GM12878 (cell line): ENCODE results near the gene GNAQ. TPM values are rescaled to one million over a fixed set of nuclear protein-coding genes. Genes with fewer than 3 reads are reported as not detected.

Experiments
- ATAC-seq: fragments of 200-7000 bp; cut with Tn5 transposase; 3 replicates; pipeline ENCODE4 v1.9.1; 2020; ENCODE audit warnings: mild to moderate bottlenecking, moderate library complexity
- BruUV-seq: library from RNA; stranded (reverse); fragments of 400-500 nt; replicated peaks from 2 replicates; lab custom pipeline; 2021; lab: Mats Ljungman, UMichigan
- CTCF ChIA-PET: fragments of 300-600 bp; sonication (Branson Sonifier 250); formaldehyde crosslinking; extraction: SDS; loops from one replicate; lab custom pipeline; 2021; ENCODE audit warnings: inconsistent platforms; lab: Yijun Ruan, JAX
- POLR2A ChIA-PET: fragments of 350-600 bp; formaldehyde crosslinking; extraction: SDS; loops from one replicate; lab custom pipeline; 2021; ENCODE audit warnings: inconsistent platforms; lab: Charles Lee
- RAD21 ChIA-PET: fragments of 300-600 bp; sonication (Branson Sonifier 250); formaldehyde crosslinking; loops from one replicate; lab custom pipeline; 2023; ENCODE audit warnings: antibody characterized with exemption; ENCODE audit not compliant: unreplicated experiment; lab: Charles Lee
- SMC1A ChIA-PET: fragments of 300-600 bp; sonication (Branson Sonifier 250); formaldehyde crosslinking; loops from one replicate; lab custom pipeline; 2023; ENCODE audit not compliant: unreplicated experiment, uncharacterized antibody; lab: Charles Lee
- DNase-seq: peaks from one replicate; pipeline ENCODE4 v3.0.0-alpha.2; 2011; ENCODE audit warnings: low read depth, low spot score
- FAIRE-seq: peaks from 3 replicates; lab custom pipeline; 2011; peaks lifted over from hg19 to GRCh38; lab: Jason Lieb, UNC
- H2AFZ ChIP-seq: 2 replicates; pipeline ENCODE4 v1.6.0; 2011; ENCODE audit warnings: low read depth, low read length, control low read depth; ENCODE audit not compliant: control insufficient read depth
- H3K27ac ChIP-seq: 2 replicates; pipeline ENCODE4 v1.5.1; 2011; ENCODE audit warnings: control low read depth; ENCODE audit not compliant: control insufficient read depth, insufficient read depth
- H3K27me3 ChIP-seq, 2 experiments: replicated peaks in 1 of 2; 2 replicates each; pipeline versions ENCODE4 v1.6.0 to v1.6.1; 2011; ENCODE audit warnings: low read length in 1 of 2; ENCODE audit not compliant: control insufficient read depth in 2 of 2, insufficient read depth in 2 of 2
- H3K36me3 ChIP-seq, 2 experiments: 2 replicates each; pipeline ENCODE4 v1.5.1; 2011; ENCODE audit warnings: low read length in 1 of 2; ENCODE audit not compliant: control insufficient read depth in 2 of 2, insufficient read depth in 2 of 2
- H3K4me1 ChIP-seq: 2 replicates; pipeline ENCODE4 v1.6.1; 2011; ENCODE audit warnings: mild to moderate bottlenecking, low read length, moderate library complexity, mixed read lengths; ENCODE audit not compliant: control insufficient read depth, insufficient read depth
- H3K4me2 ChIP-seq: 2 replicates; pipeline ENCODE4 v1.6.0; 2011; ENCODE audit warnings: control low read depth; ENCODE audit not compliant: control insufficient read depth, insufficient read depth
- H3K4me3 ChIP-seq: fragments of 200-600 bp; sonication (generic); 2 replicates; pipeline ENCODE4 v1.5.1; 2016
- H3K79me2 ChIP-seq: 2 replicates; pipeline ENCODE4 v1.6.0; 2011; ENCODE audit warnings: low read length; ENCODE audit not compliant: control insufficient read depth, insufficient read depth
- H3K9ac ChIP-seq: 2 replicates; pipeline ENCODE4 v1.8.0; 2011; ENCODE audit warnings: low read length, control low read depth, mixed read lengths; ENCODE audit not compliant: control insufficient read depth, insufficient read depth
- H3K9me3 ChIP-seq: replicated peaks from 3 replicates; pipeline ENCODE4 v1.5.1; 2011; ENCODE audit warnings: mild to moderate bottlenecking, low read length; ENCODE audit not compliant: control insufficient read depth, insufficient read depth
- H4K20me1 ChIP-seq: 2 replicates; pipeline ENCODE4 v1.6.0; 2011; ENCODE audit not compliant: control insufficient read depth, insufficient read depth
- KDM1A ChIP-seq: fragments of 200-600 bp; sonication (generic); IDR thresholded peaks from 2 replicates; pipeline ENCODE4 v1.6.1; 2016; ENCODE audit warnings: borderline replicate concordance
- PBX3 ChIP-seq: IDR thresholded peaks from 2 replicates; pipeline ENCODE4 v1.6.1; 2011; ENCODE audit warnings: mild to moderate bottlenecking, low read depth, low read length, moderate library complexity; ENCODE audit not compliant: insufficient replicate concordance
- USF1 ChIP-seq: IDR thresholded peaks from 2 replicates; pipeline ENCODE4 v1.6.1; 2011; ENCODE audit warnings: borderline replicate concordance, low read depth, mild to moderate bottlenecking, moderate library complexity, mixed read lengths, low read length; ENCODE audit not compliant: insufficient read depth; ENCODE audit errors: extremely low read length
- ZNF217 ChIP-seq: fragments of 450-650 bp; IDR thresholded peaks from 2 replicates; pipeline ENCODE4 v1.6.1; 2017; ENCODE audit warnings: antibody characterized with exemption, mild to moderate bottlenecking
- ZNF24 ChIP-seq: fragments of 450-650 bp; IDR thresholded peaks from 2 replicates; pipeline ENCODE4 v1.6.1; 2017; ENCODE audit warnings: antibody characterized with exemption, mild to moderate bottlenecking
- WGBS: methylation state at CpG from one replicate; pipeline ENCODE4 v1.1.6; 2016; ENCODE audit warnings: low lambda C conversion rate; ENCODE audit not compliant: insufficient replicate concordance, insufficient coverage; ENCODE audit errors: missing lambda C conversion rate; 5-methylcytosine and 5-hydroxymethylcytosine counted together
- in situ Hi-C: fragments of 300-500 bp; cut with MboI; formaldehyde crosslinking; loops from 9 replicates; pipeline ENCODE4 v1.14.3; 2018; ENCODE audit warnings: mixed read lengths
- intact Hi-C: fragments of 100-400 bp; cut with micrococcal nuclease; formaldehyde crosslinking; loops from one replicate; pipeline ENCODE4 v1.14.2; 2022; ENCODE audit not compliant: unreplicated experiment
- polyA plus RNA-seq, 11 experiments: library from polyadenylated mRNA; depleted of rRNA in 4 of 11; unstranded in 6 of 11; stranded (reverse) in 5 of 11; fragments of >200 nt; fragmentation: Nextera tagmentation in 4 of 11; fragmentation: Illumina TruSeq in 1 of 11; extraction: Ambion mirVana in 4 of 11; extraction: Trizol in 1 of 11; gene quantifications; 1 replicate in 1 of 11; 2 replicates in 10 of 11; pipeline versions ENCODE4 v1.2.1 to v1.2.3, GENCODE V29; 2011 to 2016; ENCODE audit warnings: inconsistent platforms in 2 of 11, missing spikeins in 2 of 11, low read depth in 1 of 11
- total RNA-seq, 4 experiments: library from RNA; depleted of rRNA in 3 of 4; stranded (reverse); fragments of >200 nt in 3 of 4; fragmentation: Illumina TruSeq in 1 of 4; extraction: Trizol in 1 of 4; gene quantifications; 2 replicates each; pipeline versions ENCODE4 v1.2.1 to v1.2.3, GENCODE V29; 2013 to 2021
- TF ChIP-seq, protein P1 (sequence below): fragments of 450-650 bp; conservative IDR thresholded peaks from 2 replicates; pipeline ENCODE4 v1.6.1; 2017; ENCODE audit warnings: mild to moderate bottlenecking, moderate library complexity

The GNAQ gene
- total and polyA plus RNA-seq, 10 of the 15 experiments (the other 5 are each of a cell fraction or from before 2014, with no cell fraction given): 0.15 to 47.2 (median 0.49) TPM

- Histone ChIP-seq H3K36me3 (no peaks in the 10 kb centered on the region), H3K27ac (no peak overlapping the region), H3K4me2 (no peak overlapping the region), H2AFZ (no peak overlapping the region), H3K4me3 (no peak overlapping the region), H3K4me1 (no peaks in the 10 kb centered on the region), H3K9me3 (no peaks in the 10 kb centered on the region), H3K9ac (no peak overlapping the region), H3K27me3 (0 out of 4 replicates have a peak, but pooled peaks cover 0 to 2% of the 10 kb centered on the region in 2 experiments), H4K20me1 (no peaks in the 10 kb centered on the region), H3K79me2 (no peaks in the 10 kb centered on the region)
- ChIA-PET POLR2A (interaction anchor here (1.2 to 1.7 kb wide), 2 partner anchors 57 to 61 kb away, joined by 3 to 6 read pairs; no protein-coding TSS in a partner anchor), CTCF (interaction anchor here (0.7 to 7.5 kb wide), 8 partner anchors 56 to 146 kb away, joined by 3 to 153 read pairs (median 14); no protein-coding TSS in a partner anchor), RAD21 (interaction anchor here (0.8 to 9.5 kb wide), 14 partner anchors 9 to 202 kb away, joined by 3 to 123 read pairs (median 4); partner anchors contain the start of gene GNAQ), SMC1A (interaction anchor here (0.6 to 9.6 kb wide), 20 partner anchors 19 to 245 kb away, joined by 3 to 145 read pairs (median 4); partner anchors contain the start of gene GNAQ)
- BruUV-seq: no TSS peak
- no peak for TF ChIP-seq USF1
- TF ChIP-seq PBX3: no peak
- no peak for TF ChIP-seq KDM1A
- TF ChIP-seq, protein P1, sequence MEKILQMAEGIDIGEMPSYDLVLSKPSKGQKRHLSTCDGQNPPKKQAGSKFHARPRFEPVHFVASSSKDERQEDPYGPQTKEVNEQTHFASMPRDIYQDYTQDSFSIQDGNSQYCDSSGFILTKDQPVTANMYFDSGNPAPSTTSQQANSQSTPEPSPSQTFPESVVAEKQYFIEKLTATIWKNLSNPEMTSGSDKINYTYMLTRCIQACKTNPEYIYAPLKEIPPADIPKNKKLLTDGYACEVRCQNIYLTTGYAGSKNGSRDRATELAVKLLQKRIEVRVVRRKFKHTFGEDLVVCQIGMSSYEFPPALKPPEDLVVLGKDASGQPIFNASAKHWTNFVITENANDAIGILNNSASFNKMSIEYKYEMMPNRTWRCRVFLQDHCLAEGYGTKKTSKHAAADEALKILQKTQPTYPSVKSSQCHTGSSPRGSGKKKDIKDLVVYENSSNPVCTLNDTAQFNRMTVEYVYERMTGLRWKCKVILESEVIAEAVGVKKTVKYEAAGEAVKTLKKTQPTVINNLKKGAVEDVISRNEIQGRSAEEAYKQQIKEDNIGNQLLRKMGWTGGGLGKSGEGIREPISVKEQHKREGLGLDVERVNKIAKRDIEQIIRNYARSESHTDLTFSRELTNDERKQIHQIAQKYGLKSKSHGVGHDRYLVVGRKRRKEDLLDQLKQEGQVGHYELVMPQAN: no peak
- TF ChIP-seq ZNF24: no peak
- TF ChIP-seq ZNF217: no peak
- ATAC-seq (no peak), DNase-seq (no peak), FAIRE-seq (no peak)
- 12% methylated on average over 2 of the region's 2 CpGs for WGBS
- in situ Hi-C loops: no loop called here
- intact Hi-C loops: no loop called here
Observed at GRCh38 chr9:77974434-77974833, 57.2 kb downstream of the GNAQ start.
